Measurements from ENCODE around the gene SYNDIG1.
"Not testable (repeated sequence)": the region's sequence is repeated elsewhere in the genome, so short reads cannot be mapped to it uniquely, and the experiment has no call there.

Gene SYNDIG1

GRCh38 chr20:24616258-24617079 is 147.0 kb downstream of the SYNDIG1 start:
- DNase-seq = no peak

- DNase-seq = no peak
Measured at GRCh38 chr20:24617080-24617432, 147.6 kb downstream of the SYNDIG1 start.

- DNase-seq = no peak
Measured at GRCh38 chr20:24617757-24618450, 148.5 kb downstream of the SYNDIG1 start.

GRCh38 chr20:24618739-24619138 is 149.3 kb downstream of the SYNDIG1 start:
- DNase-seq = no peak

- DNase-seq = no peak
Measured at GRCh38 chr20:24619212-24619611, 149.8 kb downstream of the SYNDIG1 start.

GRCh38 chr20:24620937-24621519 is 151.6 kb downstream of the SYNDIG1 start:
- DNase-seq = no peak

GRCh38 chr20:24622856-24623255 is 153.4 kb downstream of the SYNDIG1 start:
- no peak for DNase-seq

GRCh38 chr20:24626141-24626540 is 156.7 kb downstream of the SYNDIG1 start:
- not testable (repeated sequence) for DNase-seq

- DNase-seq = no peak
Measured at GRCh38 chr20:24627291-24627690, 157.9 kb downstream of the SYNDIG1 start.

- DNase-seq = peak; percentile 12
Measured at GRCh38 chr20:24627926-24628325, 158.5 kb downstream of the SYNDIG1 start.

- no peak for DNase-seq
Measured at GRCh38 chr20:24628985-24629384, 159.6 kb downstream of the SYNDIG1 start.

GRCh38 chr20:24629668-24630067 is 160.2 kb downstream of the SYNDIG1 start:
- peak; percentile 89 for DNase-seq

- no peak for DNase-seq
Measured at GRCh38 chr20:24630486-24631172, 161.2 kb downstream of the SYNDIG1 start.

- DNase-seq = no peak
Measured at GRCh38 chr20:24631173-24631505, 161.7 kb downstream of the SYNDIG1 start.

GRCh38 chr20:24632581-24632980 is 163.2 kb downstream of the SYNDIG1 start:
- no peak for DNase-seq

GRCh38 chr20:24633026-24633425 is 163.6 kb downstream of the SYNDIG1 start:
- DNase-seq = no peak

- DNase-seq = no peak
Measured at GRCh38 chr20:24633521-24633920, 164.1 kb downstream of the SYNDIG1 start.

- DNase-seq = peak; percentile 74
Measured at GRCh38 chr20:24634855-24635254, 165.4 kb downstream of the SYNDIG1 start.

GRCh38 chr20:24636626-24637025 is 167.2 kb downstream of the SYNDIG1 start:
- no peak for DNase-seq

GRCh38 chr20:24637087-24637486 is 167.7 kb downstream of the SYNDIG1 start:
- no peak for DNase-seq

- DNase-seq = no peak
Measured at GRCh38 chr20:24637941-24638340, 168.5 kb downstream of the SYNDIG1 start.

- DNase-seq = no peak
Measured at GRCh38 chr20:24638591-24639548, 169.4 kb downstream of the SYNDIG1 start.
